NCI-H1092 (cell line): Measurements from ENCODE around the gene CCDC179.

ENCODE experiments used
- DNase-seq: peaks from one replicate; lab custom pipeline; 2025; lab: John Stamatoyannopoulos, UW

The CCDC179 gene

GRCh38 chr11:22860241-22860640 lies at the start of gene CCDC179:
CCDC179 (minus strand) TSS chr11:22860474; CDS start chr11:22860421, 53 bp downstream.
- no peak for DNase-seq

GRCh38 chr11:22903782-22904181 lies 43.5 kb upstream of the CCDC179 start:
- no peak for DNase-seq

GRCh38 chr11:22901603-22902002 lies 41.3 kb upstream of the CCDC179 start:
- DNase-seq = no peak

GRCh38 chr11:22900764-22901486 lies 40.7 kb upstream of the CCDC179 start:
- no peak for DNase-seq

- DNase-seq = no peak
These were observed 37.8 kb upstream of the CCDC179 start for GRCh38 chr11:22898036-22898435.

- no peak for DNase-seq
These were observed 30.0 kb upstream of the CCDC179 start for GRCh38 chr11:22890227-22890626.

- no peak for DNase-seq
These were observed 23.9 kb upstream of the CCDC179 start for GRCh38 chr11:22884217-22884616.

- no peak for DNase-seq
These were observed 19.4 kb upstream of the CCDC179 start for GRCh38 chr11:22879630-22880029.

- DNase-seq = no peak
These were observed 18.3 kb upstream of the CCDC179 start for GRCh38 chr11:22878604-22879003.

GRCh38 chr11:22878039-22878438 lies 17.8 kb upstream of the CCDC179 start:
- no peak for DNase-seq

GRCh38 chr11:22875869-22876473 lies 15.7 kb upstream of the CCDC179 start:
- peak; percentile 83 for DNase-seq

- no peak for DNase-seq
These were observed 9.1 kb upstream of the CCDC179 start for GRCh38 chr11:22869325-22869724.

- DNase-seq = no peak
These were observed 518 bp downstream of the CCDC179 start for GRCh38 chr11:22859756-22860155.

GRCh38 chr11:22851477-22851876 lies 8.8 kb downstream of the CCDC179 start:
- DNase-seq = no peak

- DNase-seq = no peak
These were observed 13.5 kb downstream of the CCDC179 start for GRCh38 chr11:22846726-22847125.

- no peak for DNase-seq
These were observed 27.8 kb downstream of the CCDC179 start for GRCh38 chr11:22832315-22833015.

GRCh38 chr11:22830082-22830414 lies 30.2 kb downstream of the CCDC179 start:
- DNase-seq = no peak

GRCh38 chr11:22829231-22830081 lies 30.8 kb downstream of the CCDC179 start, which contains the start of gene SVIP:
SVIP (minus strand) TSS chr11:22829801; CDS start chr11:22829748, 53 bp downstream.
- DNase-seq = peak; percentile 97

- no peak for DNase-seq
These were observed 31.9 kb downstream of the CCDC179 start for GRCh38 chr11:22828373-22828772.

- no peak for DNase-seq
These were observed 38.1 kb downstream of the CCDC179 start for GRCh38 chr11:22822203-22822602.

GRCh38 chr11:22809893-22810292 lies 50.4 kb downstream of the CCDC179 start:
- no peak for DNase-seq

GRCh38 chr11:22808571-22809197 lies 51.6 kb downstream of the CCDC179 start:
- no peak for DNase-seq
